WERI-Rb-1 (cell line): Measurements from ENCODE around the gene AFF4.

Source experiments
- DNase-seq: peaks from one replicate; pipeline ENCODE4 v3.0.0-alpha.2; 2020
- H3K27ac ChIP-seq: fragments of 250-450 bp; sonication (Bioruptor Pico); 2 replicates; pipeline ENCODE4 v1.5.1; 2020; ENCODE audit warnings: mild to moderate bottlenecking, moderate library complexity
- H3K27me3 ChIP-seq: fragments of 250-450 bp; sonication (Bioruptor Pico); 2 replicates; pipeline ENCODE4 v1.5.1; 2021; ENCODE audit warnings: mild to moderate bottlenecking, low read depth, moderate library complexity; ENCODE audit not compliant: insufficient read depth, severe bottlenecking
- H3K36me3 ChIP-seq: fragments of 250-450 bp; sonication (Bioruptor Pico); 2 replicates; pipeline ENCODE4 v1.5.1; 2020; ENCODE audit warnings: mild to moderate bottlenecking, moderate library complexity
- H3K4me3 ChIP-seq: 2 replicates; pipeline ENCODE4 v1.5.1; 2011; ENCODE audit warnings: low read depth, mild to moderate bottlenecking, control low read depth, low read length
- H3K9me3 ChIP-seq: fragments of 250-450 bp; sonication (Bioruptor Pico); 2 replicates; pipeline ENCODE4 v1.5.1; 2021; ENCODE audit warnings: mild to moderate bottlenecking, moderate library complexity; ENCODE audit not compliant: severe bottlenecking
- CTCF ChIP-seq: IDR thresholded peaks from 2 replicates; pipeline ENCODE4 v1.5.1; 2011; ENCODE audit warnings: low read depth, mild to moderate bottlenecking, control low read depth, inconsistent platforms, low read length

AFF4 gene

GRCh38 chr5:132829742-132830435 lies 133.5 kb downstream of the AFF4 start:
- peak; percentile 94 for TF ChIP-seq CTCF
- peak; percentile 86 for DNase-seq
- Histone ChIP-seq H3K27me3 (no peaks in the 10 kb centered on the region), H3K27ac (peak overlapping the region; percentile 94), H3K4me3 (peak overlapping the region; percentile 62), H3K9me3 (no peaks in the 10 kb centered on the region), H3K36me3 (no peaks in the 10 kb centered on the region; the same call in none of the 2 replicates)

DNA sequence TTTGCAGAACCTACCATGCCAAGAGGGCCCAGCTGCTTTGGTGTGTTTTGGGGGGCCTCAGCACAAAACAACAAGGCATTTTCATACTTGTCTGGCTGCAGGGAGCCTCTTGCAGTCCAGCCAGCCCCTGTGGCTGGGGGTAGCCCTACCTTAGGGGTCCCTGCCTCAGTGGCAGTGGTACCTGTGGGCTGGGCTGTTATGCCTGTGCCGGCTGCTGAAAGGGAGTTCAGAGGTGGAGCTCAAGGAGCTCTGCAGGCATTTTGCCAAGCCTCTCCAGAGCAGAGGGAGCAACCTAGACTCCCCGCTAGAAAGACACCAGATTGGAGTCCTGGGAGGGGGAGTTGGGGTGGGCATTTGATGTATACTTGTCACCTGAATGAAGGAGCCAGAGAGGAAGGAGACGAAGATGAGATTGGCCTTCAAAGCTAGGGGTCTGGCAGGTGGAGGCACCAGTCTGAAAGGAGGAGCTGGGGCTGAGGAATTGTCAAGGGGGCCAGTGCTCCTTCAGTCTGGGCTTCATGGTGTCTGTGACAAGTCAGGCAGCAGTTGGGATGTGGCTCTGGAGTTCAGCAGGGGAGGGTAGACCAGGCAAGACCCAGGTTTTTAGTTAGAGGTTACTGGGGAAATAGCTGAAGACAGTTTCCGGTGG lies 134.5 kb downstream of the AFF4 start:
- Histone ChIP-seq H3K27me3 (no peaks in the 10 kb centered on the region), H3K36me3 (no peaks in the 10 kb centered on the region; the same call in none of the 2 replicates)

DNA sequence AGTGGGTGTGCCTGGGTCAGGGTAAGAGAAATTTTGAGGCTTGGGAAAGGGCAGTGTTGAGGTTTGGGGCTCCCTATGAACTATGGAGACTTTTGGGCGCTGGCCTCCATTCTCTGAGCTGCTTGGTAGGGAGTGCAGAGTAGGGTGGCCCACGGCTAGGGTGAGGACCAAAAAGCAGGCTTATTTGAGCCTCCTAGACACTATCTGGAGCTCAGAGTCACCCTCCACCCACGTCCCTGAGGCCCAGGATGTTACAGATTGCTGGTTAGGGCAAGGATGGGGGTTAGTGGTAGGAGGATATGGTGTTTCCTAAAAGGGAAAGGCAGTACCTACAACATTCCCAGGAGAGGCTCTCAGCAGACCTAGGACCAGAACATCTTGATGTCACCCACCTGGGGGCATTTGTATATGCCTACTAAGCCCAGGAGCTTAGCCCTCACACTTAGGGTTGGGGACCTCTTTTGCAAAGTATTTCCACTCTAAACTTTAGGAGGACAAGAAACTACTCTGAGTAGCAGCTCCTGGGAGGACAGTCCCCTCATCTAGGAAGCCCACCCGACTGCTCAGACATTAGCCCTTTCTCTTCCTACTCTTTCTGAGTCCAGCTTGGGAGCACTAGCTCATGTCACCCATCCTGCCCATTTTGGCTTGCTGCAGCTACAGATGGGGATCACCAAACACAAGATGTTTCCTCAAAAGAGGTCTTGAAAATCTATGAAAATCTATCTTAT lies 135.3 kb downstream of the AFF4 start:
- DNase-seq, result no peak
- H3K27me3 ChIP-seq, result no peaks in the 10 kb centered on the region
- TF ChIP-seq CTCF, result no peak
- no peaks in the 10 kb centered on the region; the same call in none of the 2 replicates for H3K36me3 ChIP-seq
- no peak overlapping the region for H3K4me3 ChIP-seq
- H3K27ac ChIP-seq, result no peak overlapping the region
- no peaks in the 10 kb centered on the region for H3K9me3 ChIP-seq

More for the DNA sequence above, 134.5 kb downstream of the AFF4 start:
- H3K9me3 ChIP-seq, result no peaks in the 10 kb centered on the region
- TF ChIP-seq CTCF, result no peak
- no peak for DNase-seq
- no peak overlapping the region for H3K4me3 ChIP-seq
- H3K27ac ChIP-seq, result no peak overlapping the region

DNA sequence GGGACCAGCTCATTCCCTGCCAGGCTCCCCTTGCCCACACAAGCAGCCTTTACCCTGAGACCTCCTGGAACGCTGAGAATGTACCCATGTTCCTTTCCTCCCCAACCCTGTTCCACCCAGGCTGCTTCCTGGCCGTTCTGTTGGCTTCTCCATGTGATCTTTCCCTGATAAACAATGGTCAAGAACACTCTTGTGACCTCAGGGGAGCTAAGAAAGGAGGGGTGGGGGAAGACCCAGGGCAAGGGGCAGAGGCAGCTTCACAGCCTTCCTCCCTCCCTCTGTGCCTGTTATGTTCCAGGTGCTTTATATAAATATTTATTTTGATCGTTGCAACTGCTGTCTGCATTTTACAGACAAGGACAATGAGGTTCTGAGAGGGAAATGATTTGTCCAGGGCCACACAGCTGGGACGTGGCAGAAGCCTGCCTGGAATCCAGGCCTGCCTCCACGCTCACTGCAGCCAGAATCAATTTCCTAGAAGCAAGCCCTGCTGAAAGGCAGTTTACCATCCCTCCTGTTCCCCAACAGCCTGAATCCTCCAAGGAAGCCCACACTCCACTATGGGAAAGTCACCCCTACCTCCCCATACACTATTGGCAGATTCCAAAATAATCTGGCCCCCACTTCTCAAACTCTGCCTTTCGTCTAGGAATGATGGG lies 136.9 kb downstream of the AFF4 start:
- H3K27ac ChIP-seq, result no peak overlapping the region
- no peaks in the 10 kb centered on the region; the same call in none of the 2 replicates for H3K36me3 ChIP-seq
- no peaks in the 10 kb centered on the region for H3K27me3 ChIP-seq
- no peak for DNase-seq
- no peak overlapping the region for H3K4me3 ChIP-seq
- TF ChIP-seq CTCF, result no peak
- no peaks in the 10 kb centered on the region for H3K9me3 ChIP-seq

DNA sequence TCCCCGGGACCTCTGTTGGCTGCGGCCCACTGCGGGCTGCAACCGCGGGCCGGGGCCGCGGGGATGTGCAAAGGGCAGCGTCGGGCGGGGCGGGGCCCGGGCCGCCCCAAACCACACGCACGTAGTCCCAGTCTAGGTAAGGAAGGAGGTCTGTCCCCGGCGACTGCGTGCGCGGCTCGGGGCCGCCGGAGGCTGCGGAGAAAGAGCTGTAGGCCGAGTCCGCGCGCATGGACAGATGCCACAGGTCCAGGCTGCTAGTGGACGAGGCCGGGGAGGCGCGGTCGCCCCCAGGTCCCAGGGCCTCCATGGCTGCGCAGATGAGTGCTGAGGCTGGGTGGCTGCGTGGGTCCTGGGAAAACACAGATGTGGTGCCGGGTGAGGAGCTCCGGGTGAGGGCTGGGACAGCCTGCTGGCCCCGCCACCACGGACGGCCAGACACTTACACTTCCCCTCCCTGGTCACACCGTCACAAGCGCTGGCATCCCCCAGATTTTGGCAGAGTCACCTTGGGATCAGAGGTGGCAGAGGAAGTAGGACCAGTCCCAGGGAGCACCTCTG lies 137.5 kb downstream of the AFF4 start:
- Histone ChIP-seq H3K27me3 (no peaks in the 10 kb centered on the region), H3K36me3 (no peaks in the 10 kb centered on the region; the same call in none of the 2 replicates), H3K9me3 (no peaks in the 10 kb centered on the region), H3K4me3 (no peak overlapping the region), H3K27ac (no peak overlapping the region)
- TF ChIP-seq CTCF, result no peak
- no peak for DNase-seq
